GM19238 (cell line): ENCODE results near the gene TAPBPL.
"Not testable (repeated sequence)": the region's sequence is repeated elsewhere in the genome, so short reads cannot be mapped to it uniquely, and the experiment has no call there.

Experiments used
- DNase-seq: peaks from one replicate; pipeline ENCODE4 v3.0.0; 2011; ENCODE audit warnings: low spot score; ENCODE audit not compliant: insufficient read length

The TAPBPL gene

GRCh38 chr12:6462234-6462995 is 10.6 kb downstream of the TAPBPL start:
- DNase-seq: no peak

GRCh38 chr12:6463216-6463615 is 11.4 kb downstream of the TAPBPL start:
- no peak for DNase-seq

- DNase-seq: no peak
Measured at GRCh38 chr12:6463858-6464257, 12.0 kb downstream of the TAPBPL start.

GRCh38 chr12:6464531-6464930 is 12.7 kb downstream of the TAPBPL start:
- no peak for DNase-seq

- DNase-seq: no peak
Measured at GRCh38 chr12:6465467-6466183, 13.8 kb downstream of the TAPBPL start.

GRCh38 chr12:6466184-6466573 is 14.3 kb downstream of the TAPBPL start:
- DNase-seq: no peak

- DNase-seq: not testable (repeated sequence)
Measured at GRCh38 chr12:6466751-6467150, 14.9 kb downstream of the TAPBPL start.

GRCh38 chr12:6467571-6468282 is 15.9 kb downstream of the TAPBPL start:
- not testable (repeated sequence) for DNase-seq

GRCh38 chr12:6468283-6468575 is 16.4 kb downstream of the TAPBPL start:
- DNase-seq: no peak

- no peak for DNase-seq
Measured at GRCh38 chr12:6469092-6469491, 17.2 kb downstream of the TAPBPL start.

- no peak for DNase-seq
Measured at GRCh38 chr12:6469609-6470374, 17.9 kb downstream of the TAPBPL start.

GRCh38 chr12:6470375-6471163 is 18.7 kb downstream of the TAPBPL start, which contains the start of gene VAMP1:
VAMP1 (minus strand) TSS chr12:6470677; CDS start chr12:6470531, 146 bp downstream.
- DNase-seq: peak; percentile 96

GRCh38 chr12:6471989-6472360 is 20.1 kb downstream of the TAPBPL start:
- no peak for DNase-seq

- DNase-seq: no peak
Measured at GRCh38 chr12:6472491-6472890, 20.6 kb downstream of the TAPBPL start.

GRCh38 chr12:6475233-6475975 is 23.6 kb downstream of the TAPBPL start:
- DNase-seq: not testable (repeated sequence)

GRCh38 chr12:6476489-6476888 is 24.6 kb downstream of the TAPBPL start:
- no peak for DNase-seq

GRCh38 chr12:6477601-6478377 is 25.9 kb downstream of the TAPBPL start:
- not testable (repeated sequence) for DNase-seq

GRCh38 chr12:6478416-6478815 is 26.6 kb downstream of the TAPBPL start:
- no peak for DNase-seq

GRCh38 chr12:6488240-6488639 is 36.4 kb downstream of the TAPBPL start:
- DNase-seq: no peak
